Measurements from ENCODE around the gene MYL6. TPM values are rescaled to one million over a fixed set of nuclear protein-coding genes. Genes with fewer than 3 reads are reported as not detected.

MYL6 gene
- total and polyA plus RNA-seq, 10 of the 15 experiments (the other 5 are each of a cell fraction or from before 2014, with no cell fraction given), result 1,000 to 4,116 (median 1,828) TPM

DNA sequence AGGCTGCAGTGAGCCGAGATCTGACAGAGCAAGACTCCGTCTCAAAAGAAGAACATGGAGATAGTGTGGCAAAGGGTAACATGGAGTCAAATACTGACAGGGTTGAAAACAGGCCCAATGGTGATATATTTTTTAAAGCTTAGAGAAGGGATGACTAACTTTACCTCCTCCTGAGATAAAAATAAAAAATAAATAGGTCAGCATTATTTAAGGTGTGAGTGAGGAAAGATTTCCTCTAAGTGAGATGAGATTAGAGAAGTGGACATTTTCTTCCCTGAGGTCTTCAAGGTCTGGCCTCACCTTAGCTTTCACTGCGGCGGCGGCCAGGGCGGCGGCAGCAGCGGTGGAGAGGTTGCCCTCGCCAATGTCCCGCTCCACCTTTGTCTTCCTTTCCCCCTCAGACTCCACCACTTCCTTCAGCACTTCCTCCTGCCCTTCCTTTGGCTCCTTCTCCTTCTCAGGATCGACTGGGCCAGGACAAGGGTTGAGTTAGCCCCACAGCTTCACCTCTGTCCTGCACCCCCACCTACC is 11.1 kb downstream of the MYL6 start (continued):
- no peak for TF ChIP-seq IKZF1 (conservative IDR thresholded peaks at IDR 0.05)
- TF ChIP-seq MTA2 (IDR thresholded peaks at IDR 0.05; ENCODE audit: low read depth), result no peak
- TF ChIP-seq, protein P1, sequence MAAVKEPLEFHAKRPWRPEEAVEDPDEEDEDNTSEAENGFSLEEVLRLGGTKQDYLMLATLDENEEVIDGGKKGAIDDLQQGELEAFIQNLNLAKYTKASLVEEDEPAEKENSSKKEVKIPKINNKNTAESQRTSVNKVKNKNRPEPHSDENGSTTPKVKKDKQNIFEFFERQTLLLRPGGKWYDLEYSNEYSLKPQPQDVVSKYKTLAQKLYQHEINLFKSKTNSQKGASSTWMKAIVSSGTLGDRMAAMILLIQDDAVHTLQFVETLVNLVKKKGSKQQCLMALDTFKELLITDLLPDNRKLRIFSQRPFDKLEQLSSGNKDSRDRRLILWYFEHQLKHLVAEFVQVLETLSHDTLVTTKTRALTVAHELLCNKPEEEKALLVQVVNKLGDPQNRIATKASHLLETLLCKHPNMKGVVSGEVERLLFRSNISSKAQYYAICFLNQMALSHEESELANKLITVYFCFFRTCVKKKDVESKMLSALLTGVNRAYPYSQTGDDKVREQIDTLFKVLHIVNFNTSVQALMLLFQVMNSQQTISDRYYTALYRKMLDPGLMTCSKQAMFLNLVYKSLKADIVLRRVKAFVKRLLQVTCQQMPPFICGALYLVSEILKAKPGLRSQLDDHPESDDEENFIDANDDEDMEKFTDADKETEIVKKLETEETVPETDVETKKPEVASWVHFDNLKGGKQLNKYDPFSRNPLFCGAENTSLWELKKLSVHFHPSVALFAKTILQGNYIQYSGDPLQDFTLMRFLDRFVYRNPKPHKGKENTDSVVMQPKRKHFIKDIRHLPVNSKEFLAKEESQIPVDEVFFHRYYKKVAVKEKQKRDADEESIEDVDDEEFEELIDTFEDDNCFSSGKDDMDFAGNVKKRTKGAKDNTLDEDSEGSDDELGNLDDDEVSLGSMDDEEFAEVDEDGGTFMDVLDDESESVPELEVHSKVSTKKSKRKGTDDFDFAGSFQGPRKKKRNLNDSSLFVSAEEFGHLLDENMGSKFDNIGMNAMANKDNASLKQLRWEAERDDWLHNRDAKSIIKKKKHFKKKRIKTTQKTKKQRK (IDR thresholded peaks at IDR 0.05; ENCODE audit: low read depth, low read length), result no peak
- TF ChIP-seq RBBP5 (conservative IDR thresholded peaks at IDR 0.05), result no peak
- TF ChIP-seq ZNF274 (IDR thresholded peaks at IDR 0.05; ENCODE audit: insufficient read depth, insufficient read length), result no peak
- TF ChIP-seq NRF1 (conservative IDR thresholded peaks at IDR 0.05; ENCODE audit: low read depth, low read length), result no peak

DNA sequence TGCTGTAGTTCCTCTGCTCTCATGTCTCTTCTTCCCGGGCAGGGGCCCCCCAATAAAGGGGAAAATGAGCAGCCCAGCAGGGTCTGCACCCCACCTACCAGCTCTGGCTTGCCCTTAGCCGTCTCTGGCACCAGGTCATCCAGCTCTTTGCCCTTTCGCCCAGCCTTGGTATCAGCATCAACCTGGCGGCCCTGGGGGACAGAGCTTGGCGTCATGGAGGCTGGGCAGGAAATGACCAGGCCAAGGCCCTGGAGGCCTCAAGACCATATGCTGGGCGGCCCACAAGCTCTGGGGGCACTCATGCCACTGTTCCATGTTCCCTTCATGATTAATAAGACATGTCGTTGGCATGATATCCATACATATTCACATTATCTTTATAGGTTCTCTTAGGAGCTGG is 14.7 kb downstream of the MYL6 start:
- no peak for ATAC-seq
- CTCF ChIA-PET, result interaction anchor here (1.2 to 2.1 kb wide), 2 partner anchors 15 to 434 kb away, joined by 3 to 6 read pairs; no protein-coding TSS in a partner anchor
- Histone ChIP-seq H4K20me1 (ENCODE audit: control insufficient read depth, insufficient read depth) (no peaks in the 10 kb centered on the region), H3K79me2 (ENCODE audit: control insufficient read depth, insufficient read depth, low read length) (no peaks in the 10 kb centered on the region), H2AFZ (ENCODE audit: control insufficient read depth, low read depth, low read length) (no peak overlapping the region), H3K36me3 (ENCODE audit: control insufficient read depth in 2 of 2, insufficient read depth in 2 of 2, low read length in 1 of 2) (peaks cover 20 to 25% of the 10 kb centered on the region in 2 experiments), H3K4me1 (ENCODE audit: control insufficient read depth, insufficient read depth, low read length) (no peaks in the 10 kb centered on the region), H3K27me3 (replicated peaks in 1 of 2; ENCODE audit: control insufficient read depth in 2 of 2, insufficient read depth in 2 of 2, low read length in 1 of 2) (no peaks in the 10 kb centered on the region), H3K9ac (ENCODE audit: control insufficient read depth, insufficient read depth, low read length) (no peak overlapping the region), H3K27ac (ENCODE audit: control insufficient read depth, insufficient read depth) (no peak overlapping the region), H3K4me2 (ENCODE audit: control insufficient read depth, insufficient read depth) (no peak overlapping the region), H3K4me3 (no peak overlapping the region), H3K9me3 (replicated peaks; ENCODE audit: control insufficient read depth, insufficient read depth, low read length) (no peaks in the 10 kb centered on the region)
- POLR2A ChIA-PET, result no interaction called here
- RAD21 ChIA-PET (ENCODE audit: unreplicated experiment), result no interaction called here
- TF ChIP-seq YBX1 (IDR thresholded peaks at IDR 0.05) (no peak), POLR2A (IDR thresholded peaks at IDR 0.05; ENCODE audit: low read depth, low read length) (peak; percentile 14; the same call in 1 of the 2 replicates)
- SMC1A ChIA-PET (ENCODE audit: uncharacterized antibody, unreplicated experiment), result no interaction called here
- in situ Hi-C loops (cut with MboI), result no loop called here
- DNase-seq (ENCODE audit: low read depth, low spot score), result no peak
- FAIRE-seq, result no peak
- intact Hi-C loops (cut with micrococcal nuclease; ENCODE audit: unreplicated experiment), result no loop called here
- no TSS peak for BruUV-seq (replicated peaks)
- 95% methylated on average over 7 of the region's 7 CpGs for WGBS (ENCODE audit: insufficient coverage, insufficient replicate concordance, low lambda C conversion rate, missing lambda C conversion rate)
